Effector memory CD4-positive, alpha-beta T cell (primary cell): Measurements from ENCODE around the gene SPSB2.
A peak's percentile ranks its signal among the peaks of the same experiment; 100 is the strongest.

ENCODE experiments used
- DNase-seq, 3 donors: peaks; one replicate each; pipeline ENCODE4 v3.0.0-alpha.2; 2020
- H3K27ac ChIP-seq: 2 replicates; pipeline ENCODE4 v1.7.0; 2013; ENCODE audit warnings: mild to moderate bottlenecking, low read length, moderate library complexity; ENCODE audit not compliant: insufficient read depth, poor library complexity, severe bottlenecking
- H3K27me3 ChIP-seq: replicated peaks from 2 replicates; pipeline ENCODE4 v1.7.0; 2013; ENCODE audit warnings: mild to moderate bottlenecking, low read length; ENCODE audit not compliant: insufficient read depth, control insufficient read depth, poor library complexity, severe bottlenecking
- H3K36me3 ChIP-seq: 2 replicates; pipeline ENCODE4 v1.7.0; 2013; ENCODE audit warnings: mild to moderate bottlenecking, low read length, moderate library complexity; ENCODE audit not compliant: control insufficient read depth, insufficient read depth
- H3K4me1 ChIP-seq: 2 replicates; pipeline ENCODE4 v1.7.0; 2013; ENCODE audit warnings: low read length, mild to moderate bottlenecking; ENCODE audit not compliant: control insufficient read depth, insufficient read depth, poor library complexity, severe bottlenecking
- H3K4me3 ChIP-seq: 2 replicates; pipeline ENCODE4 v1.7.0; 2013; ENCODE audit warnings: low read length, low read depth, mild to moderate bottlenecking; ENCODE audit not compliant: insufficient read depth, poor library complexity, severe bottlenecking
- H3K9me3 ChIP-seq: 2 replicates; pipeline ENCODE4 v1.7.0; 2013; ENCODE audit warnings: mild to moderate bottlenecking, low read length, moderate library complexity; ENCODE audit not compliant: control insufficient read depth
- total RNA-seq, 3 donors: gene quantifications; one replicate each; lab custom pipeline; 2026; lab: John Stamatoyannopoulos, UW

Gene SPSB2
- 7.7 to 8.6 (median 8.1) reads per million in 3 donors for total RNA-seq

GRCh38 chr12:6873094-6874014 is at the start of gene SPSB2:
Gene SPSB2 (minus strand): TSS chr12:6873303. CDS start chr12:6872901, 402 bp downstream.
- peaks cover 33% of the 10 kb centered on the region for H3K4me1 ChIP-seq
- H3K36me3 ChIP-seq = peaks cover 12% of the 10 kb centered on the region
- DNase-seq = peak; percentile 97
- H3K27ac ChIP-seq = peak within 1 kb of the TSS; percentile 82
- peak within 1 kb of the TSS; percentile 83 for H3K4me3 ChIP-seq
- no peaks in the 10 kb centered on the region for H3K9me3 ChIP-seq
- H3K27me3 ChIP-seq = no peaks in the 10 kb centered on the region

GRCh38 chr12:6921996-6922946 is 49.2 kb upstream of the SPSB2 start:
- DNase-seq = no peak
- Histone ChIP-seq H3K4me3 (no peak overlapping the region), H3K27me3 (no peaks in the 10 kb centered on the region), H3K4me1 (peaks cover 8% of the 10 kb centered on the region), H3K36me3 (peaks cover 26% of the 10 kb centered on the region), H3K27ac (no peak overlapping the region), H3K9me3 (no peaks in the 10 kb centered on the region)

GRCh38 chr12:6921539-6921938 is 48.4 kb upstream of the SPSB2 start:
- Histone ChIP-seq H3K27ac (no peak overlapping the region), H3K9me3 (no peaks in the 10 kb centered on the region), H3K27me3 (no peaks in the 10 kb centered on the region), H3K4me3 (no peak overlapping the region), H3K36me3 (peaks cover 33% of the 10 kb centered on the region), H3K4me1 (peaks cover 3% of the 10 kb centered on the region)
- no peak for DNase-seq

GRCh38 chr12:6919588-6919987 is 46.5 kb upstream of the SPSB2 start:
- Histone ChIP-seq H3K36me3 (peaks cover 35% of the 10 kb centered on the region), H3K4me3 (no peak overlapping the region), H3K27ac (no peak overlapping the region), H3K27me3 (no peaks in the 10 kb centered on the region), H3K4me1 (peaks cover 12% of the 10 kb centered on the region), H3K9me3 (no peaks in the 10 kb centered on the region)
- DNase-seq = no peak

GRCh38 chr12:6917491-6918231 is 44.6 kb upstream of the SPSB2 start:
- peaks cover 31% of the 10 kb centered on the region for H3K36me3 ChIP-seq
- no peak for DNase-seq
- no peaks in the 10 kb centered on the region for H3K9me3 ChIP-seq
- peaks cover 18% of the 10 kb centered on the region for H3K4me1 ChIP-seq
- no peak overlapping the region for H3K4me3 ChIP-seq
- H3K27me3 ChIP-seq = no peaks in the 10 kb centered on the region
- no peak overlapping the region for H3K27ac ChIP-seq

- Histone ChIP-seq H3K27me3 (no peaks in the 10 kb centered on the region), H3K9me3 (no peaks in the 10 kb centered on the region), H3K4me3 (no peak overlapping the region), H3K4me1 (peaks cover 18% of the 10 kb centered on the region), H3K27ac (no peak overlapping the region), H3K36me3 (peaks cover 20% of the 10 kb centered on the region)
- DNase-seq = no peak
These were observed 43.5 kb upstream of the SPSB2 start for GRCh38 chr12:6916426-6917200.

- no peak for DNase-seq
- Histone ChIP-seq H3K4me3 (no peak overlapping the region), H3K36me3 (peaks cover 13% of the 10 kb centered on the region), H3K27ac (peak overlapping the region; percentile 89), H3K4me1 (peaks cover 18% of the 10 kb centered on the region), H3K9me3 (no peaks in the 10 kb centered on the region), H3K27me3 (no peaks in the 10 kb centered on the region)
These were observed 42.7 kb upstream of the SPSB2 start for GRCh38 chr12:6915789-6916285.

GRCh38 chr12:6914947-6915788 is 42.1 kb upstream of the SPSB2 start:
- H3K27me3 ChIP-seq = no peaks in the 10 kb centered on the region
- H3K4me3 ChIP-seq = peak overlapping the region; percentile 56
- no peak for DNase-seq
- peaks cover 18% of the 10 kb centered on the region for H3K4me1 ChIP-seq
- peaks cover 12% of the 10 kb centered on the region for H3K36me3 ChIP-seq
- H3K27ac ChIP-seq = peak overlapping the region; percentile 89
- no peaks in the 10 kb centered on the region for H3K9me3 ChIP-seq
